ENCODE results near the gene SETD3. TPM values are rescaled to one million over a fixed set of nuclear protein-coding genes. Genes with fewer than 3 reads are reported as not detected.

The SETD3 gene
- total and polyA plus RNA-seq, 2 of the 8 experiments (the other 6 are each of a cell fraction or from before 2014, with no cell fraction given), result 24.0 to 64.0 TPM

- no peak for TF ChIP-seq SIN3A (conservative IDR thresholded peaks at IDR 0.05 in 1 of 2, IDR thresholded peaks at IDR 0.05 in 1 of 2; ENCODE audit: low read depth in 1 of 2, low read length in 2 of 2)
- TF ChIP-seq BCL11A (IDR thresholded peaks at IDR 0.05; ENCODE audit: low read depth in 2 of 2, low read length in 2 of 2), result no peak
- TF ChIP-seq POU5F1 (IDR thresholded peaks at IDR 0.05; ENCODE audit: low read depth, low read length), result no peak
Observed at GRCh38 chr14:99359906-99360305, 120.8 kb downstream of the SETD3 start (continued).

All from H1 (cell line).